ENCODE measurements around the gene TMCC3.
A peak's percentile ranks its signal among the peaks of the same experiment; 100 is the strongest.
"Not testable (repeated sequence)": the region's sequence is repeated elsewhere in the genome, so short reads cannot be mapped to it uniquely, and the experiment has no call there.

TMCC3 gene, protein sequence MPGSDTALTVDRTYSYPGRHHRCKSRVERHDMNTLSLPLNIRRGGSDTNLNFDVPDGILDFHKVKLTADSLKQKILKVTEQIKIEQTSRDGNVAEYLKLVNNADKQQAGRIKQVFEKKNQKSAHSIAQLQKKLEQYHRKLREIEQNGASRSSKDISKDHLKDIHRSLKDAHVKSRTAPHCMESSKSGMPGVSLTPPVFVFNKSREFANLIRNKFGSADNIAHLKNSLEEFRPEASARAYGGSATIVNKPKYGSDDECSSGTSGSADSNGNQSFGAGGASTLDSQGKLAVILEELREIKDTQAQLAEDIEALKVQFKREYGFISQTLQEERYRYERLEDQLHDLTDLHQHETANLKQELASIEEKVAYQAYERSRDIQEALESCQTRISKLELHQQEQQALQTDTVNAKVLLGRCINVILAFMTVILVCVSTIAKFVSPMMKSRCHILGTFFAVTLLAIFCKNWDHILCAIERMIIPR

DNA sequence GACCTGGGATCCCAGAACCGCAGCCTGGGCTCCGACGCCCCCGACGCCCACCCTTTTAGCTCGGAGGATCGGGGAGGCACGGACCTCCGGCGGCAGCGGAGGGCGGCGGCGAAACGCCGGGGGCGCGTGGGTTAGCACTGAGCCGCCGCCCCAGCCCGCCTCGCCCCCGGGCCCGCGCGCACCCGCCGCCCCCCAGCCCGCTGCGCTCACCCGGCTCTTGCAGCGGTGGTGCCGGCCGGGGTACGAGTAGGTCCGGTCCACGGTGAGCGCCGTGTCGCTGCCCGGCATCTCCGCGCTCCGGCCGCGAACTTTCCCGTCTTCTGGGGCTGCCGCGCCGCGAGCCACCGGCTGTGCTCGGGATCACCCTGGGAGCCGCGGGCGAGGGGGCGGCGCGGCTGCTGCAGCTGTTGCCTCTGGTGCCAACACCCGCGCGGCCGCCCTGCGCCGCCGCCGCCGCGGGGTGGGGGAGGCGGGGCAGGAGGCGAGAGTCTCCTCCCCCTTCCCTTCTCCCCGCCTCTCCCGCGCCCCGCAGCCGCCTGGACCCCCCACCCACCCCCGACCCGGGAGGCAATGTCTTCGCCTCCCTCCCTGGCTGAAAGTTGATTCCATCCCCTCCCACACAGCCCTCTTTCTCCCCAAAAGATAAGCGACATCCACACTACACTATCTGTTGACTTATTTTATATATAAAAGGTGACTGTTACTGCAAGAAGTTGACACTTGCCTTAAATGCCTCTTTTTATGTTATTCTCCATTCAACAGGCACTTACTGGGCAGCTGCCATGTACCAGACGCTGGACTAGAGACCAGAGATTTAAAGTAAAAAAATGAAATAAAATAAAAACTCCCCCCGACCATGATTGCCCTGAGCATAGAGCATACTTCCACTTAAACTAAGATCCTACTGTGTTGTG lies at the start of gene TMCC3:
TSS of gene TMCC3 (minus strand) at position 415 of the 914 bp plus-strand sequence. CDS start at position 288, 127 bp downstream.
- Histone ChIP-seq H3K9ac (ENCODE audit: low read depth, low read length) (peak within 1 kb of the TSS; percentile 52), H3K4me1 (ENCODE audit: insufficient read depth, low read length) (no peaks in the 10 kb centered on the region), H3K36me3 (ENCODE audit: insufficient read depth, low read length) (no peaks in the 10 kb centered on the region), H3K9me3 (ENCODE audit: control insufficient read depth, insufficient read depth, low read length) (no peaks in the 10 kb centered on the region)

DNA sequence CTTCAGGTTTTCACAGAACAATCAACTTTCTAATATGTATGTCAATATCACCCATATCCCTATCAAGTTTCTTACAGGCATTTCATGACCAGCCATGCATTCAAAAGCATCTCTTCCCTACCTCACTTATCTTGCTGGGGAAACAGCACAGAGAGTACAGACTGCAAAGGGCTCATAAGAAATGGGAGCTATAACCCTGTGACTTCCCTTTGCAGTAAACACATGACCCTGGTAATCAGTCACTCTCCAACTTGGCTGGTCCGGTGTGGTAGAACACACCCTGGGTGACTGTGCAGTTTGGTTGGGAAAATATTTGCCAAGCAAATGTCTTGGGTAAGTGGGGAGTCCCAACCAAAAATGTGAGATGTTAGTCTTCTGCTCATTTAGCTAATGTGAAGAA lies 49.4 kb upstream of the TMCC3 start:
- no peaks in the 10 kb centered on the region for H3K4me1 ChIP-seq (ENCODE audit: insufficient read depth, low read length)
- H3K36me3 ChIP-seq (ENCODE audit: insufficient read depth, low read length), result no peaks in the 10 kb centered on the region
- H3K9ac ChIP-seq (ENCODE audit: low read depth, low read length), result no peak overlapping the region
- no peaks in the 10 kb centered on the region for H3K9me3 ChIP-seq (ENCODE audit: control insufficient read depth, insufficient read depth, low read length)

DNA sequence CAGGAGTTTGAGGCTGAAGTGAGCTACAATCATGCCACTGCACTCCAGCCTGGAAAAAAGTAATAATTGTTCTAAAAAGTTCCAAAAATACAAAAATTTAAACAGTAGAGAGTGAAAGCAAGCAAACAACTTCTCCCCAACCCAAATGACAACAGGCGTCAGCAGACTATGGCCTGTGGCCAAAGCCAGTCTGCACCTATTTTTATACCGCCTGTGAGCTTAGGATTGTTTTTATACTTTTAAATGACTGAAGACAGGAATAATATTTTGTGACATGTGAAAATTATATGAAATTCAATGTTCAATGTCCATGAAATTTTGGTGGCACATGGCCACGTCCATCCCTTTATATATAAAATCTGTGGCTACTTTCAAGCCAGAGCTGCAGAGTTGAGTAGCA lies 48.2 kb upstream of the TMCC3 start:
- no peaks in the 10 kb centered on the region for H3K9me3 ChIP-seq (ENCODE audit: control insufficient read depth, insufficient read depth, low read length)
- no peak overlapping the region for H3K9ac ChIP-seq (ENCODE audit: low read depth, low read length)
- H3K4me1 ChIP-seq (ENCODE audit: insufficient read depth, low read length), result no peaks in the 10 kb centered on the region
- no peaks in the 10 kb centered on the region for H3K36me3 ChIP-seq (ENCODE audit: insufficient read depth, low read length)

DNA sequence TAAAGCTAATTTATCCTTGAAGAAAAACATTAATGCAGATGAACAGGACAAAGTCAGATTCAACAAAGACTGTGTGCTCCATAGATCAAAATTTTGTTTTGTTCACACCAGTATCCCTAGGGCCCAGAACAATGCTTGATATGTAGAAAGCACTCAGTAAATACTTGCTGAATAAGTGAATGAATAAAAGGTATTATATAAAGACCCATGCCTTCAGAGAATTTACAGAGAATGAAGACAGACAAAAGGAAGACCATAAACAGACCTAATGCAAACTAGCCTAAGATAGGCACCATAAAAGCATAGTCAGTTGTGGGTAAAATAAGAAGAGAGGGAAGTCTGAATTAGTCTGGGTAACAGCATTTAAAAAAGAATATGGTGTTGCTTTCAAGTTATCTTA lies 47.3 kb upstream of the TMCC3 start:
- Histone ChIP-seq H3K4me1 (ENCODE audit: insufficient read depth, low read length) (no peaks in the 10 kb centered on the region), H3K9me3 (ENCODE audit: control insufficient read depth, insufficient read depth, low read length) (no peaks in the 10 kb centered on the region), H3K9ac (ENCODE audit: low read depth, low read length) (no peak overlapping the region), H3K36me3 (ENCODE audit: insufficient read depth, low read length) (no peaks in the 10 kb centered on the region)

DNA sequence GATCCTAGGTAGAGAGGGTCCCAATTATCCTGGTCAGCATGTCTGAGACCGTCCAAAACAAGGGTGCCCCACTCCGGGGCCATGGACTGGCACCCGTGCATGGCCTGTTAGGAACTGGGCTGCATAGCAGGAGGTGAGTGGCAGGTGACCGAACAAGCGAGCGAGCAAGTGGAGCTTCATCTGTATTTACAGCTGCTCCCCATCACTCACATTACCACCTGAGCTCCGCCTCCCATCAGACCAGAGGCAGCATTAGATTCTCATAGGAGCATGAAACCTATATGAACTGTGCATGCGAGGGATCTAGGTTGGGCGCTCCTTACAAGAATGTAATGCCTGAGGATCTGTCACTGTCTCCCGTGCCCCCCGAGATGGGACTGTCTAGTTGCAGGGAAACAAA lies 44.4 kb upstream of the TMCC3 start:
- no peaks in the 10 kb centered on the region for H3K4me1 ChIP-seq (ENCODE audit: insufficient read depth, low read length)

DNA sequence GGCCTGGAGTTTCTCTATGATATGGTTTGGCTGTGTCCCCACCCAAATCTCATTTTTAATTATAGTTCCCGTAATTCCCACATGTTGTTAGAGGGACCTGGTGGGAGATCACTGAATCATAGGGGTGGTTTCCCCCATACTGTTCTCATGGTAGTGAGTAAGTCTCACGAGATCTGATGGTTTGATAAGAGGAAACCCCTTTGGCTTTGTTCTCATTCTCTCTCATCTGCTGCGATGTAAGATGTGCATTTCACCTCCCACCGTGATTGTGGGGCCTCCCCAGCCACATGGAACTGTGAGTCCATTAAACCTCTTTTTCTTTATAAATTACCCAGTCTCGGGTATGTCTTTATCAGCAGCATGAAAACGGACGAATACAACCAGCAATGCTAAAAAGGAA lies 42.5 kb upstream of the TMCC3 start:
- H3K36me3 ChIP-seq (ENCODE audit: insufficient read depth, low read length); H3K9me3 ChIP-seq (ENCODE audit: control insufficient read depth, insufficient read depth, low read length); H3K9ac ChIP-seq (ENCODE audit: low read depth, low read length); H3K4me1 ChIP-seq (ENCODE audit: insufficient read depth, low read length): not testable (repeated sequence)

More for the DNA sequence above, 44.4 kb upstream of the TMCC3 start:
- Histone ChIP-seq H3K9me3 (ENCODE audit: control insufficient read depth, insufficient read depth, low read length) (no peaks in the 10 kb centered on the region), H3K36me3 (ENCODE audit: insufficient read depth, low read length) (no peaks in the 10 kb centered on the region), H3K9ac (ENCODE audit: low read depth, low read length) (no peak overlapping the region)

DNA sequence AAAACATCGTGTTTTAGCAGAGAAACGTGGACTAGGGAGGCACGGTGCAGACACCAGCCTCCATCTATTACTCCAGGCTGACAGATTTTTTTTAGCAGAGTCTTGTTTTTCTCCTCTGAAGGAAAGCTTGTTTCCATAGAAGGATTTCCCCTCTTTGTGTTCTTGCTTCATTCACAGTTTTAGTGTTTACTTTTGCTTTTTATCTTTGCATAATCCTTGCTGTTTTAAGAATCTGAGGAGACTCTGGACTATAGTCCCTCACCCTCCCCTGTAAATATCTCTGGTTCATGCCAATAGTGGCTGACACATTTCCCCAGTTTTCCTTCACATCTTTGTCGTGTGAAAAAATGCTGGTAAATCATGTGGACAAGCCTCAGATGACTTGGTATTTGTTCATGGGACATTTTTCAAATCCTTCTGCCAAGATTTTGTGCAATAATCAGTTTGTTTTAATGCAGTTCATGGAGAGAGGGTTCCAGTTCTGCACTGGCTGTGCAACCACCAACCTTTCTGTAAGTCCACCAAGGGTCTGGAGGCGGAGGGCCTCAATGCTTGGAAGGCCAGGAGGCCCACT lies 39.9 kb upstream of the TMCC3 start:
- H3K4me1 ChIP-seq (ENCODE audit: insufficient read depth, low read length), result no peaks in the 10 kb centered on the region; the same call in 1 of the 2 replicates
- H3K36me3 ChIP-seq (ENCODE audit: insufficient read depth, low read length), result no peaks in the 10 kb centered on the region
- H3K9ac ChIP-seq (ENCODE audit: low read depth, low read length), result no peak overlapping the region
- no peaks in the 10 kb centered on the region for H3K9me3 ChIP-seq (ENCODE audit: control insufficient read depth, insufficient read depth, low read length)

DNA sequence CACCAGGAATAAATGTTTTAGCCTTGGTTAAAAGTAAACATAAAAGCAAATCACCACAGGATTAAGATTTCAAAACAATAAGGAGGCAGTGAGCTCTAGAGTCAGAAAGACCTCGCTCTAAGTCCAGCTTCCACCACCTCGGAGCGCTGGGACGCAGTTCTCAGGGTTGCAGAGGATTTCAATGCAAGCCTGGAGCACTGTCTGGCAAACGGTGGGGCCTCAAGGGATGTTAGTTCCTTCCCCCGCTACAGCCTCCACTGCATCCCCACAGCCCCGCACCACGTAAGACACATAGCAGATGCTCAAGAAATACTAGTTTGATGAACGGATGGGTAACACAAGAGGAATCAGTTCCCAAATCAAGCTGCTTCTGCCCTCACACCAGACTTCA lies 39.3 kb upstream of the TMCC3 start:
- H3K9ac ChIP-seq (ENCODE audit: low read depth, low read length), result no peak overlapping the region
- no peaks in the 10 kb centered on the region; the same call in 1 of the 2 replicates for H3K4me1 ChIP-seq (ENCODE audit: insufficient read depth, low read length)
- H3K36me3 ChIP-seq (ENCODE audit: insufficient read depth, low read length), result no peaks in the 10 kb centered on the region

DNA sequence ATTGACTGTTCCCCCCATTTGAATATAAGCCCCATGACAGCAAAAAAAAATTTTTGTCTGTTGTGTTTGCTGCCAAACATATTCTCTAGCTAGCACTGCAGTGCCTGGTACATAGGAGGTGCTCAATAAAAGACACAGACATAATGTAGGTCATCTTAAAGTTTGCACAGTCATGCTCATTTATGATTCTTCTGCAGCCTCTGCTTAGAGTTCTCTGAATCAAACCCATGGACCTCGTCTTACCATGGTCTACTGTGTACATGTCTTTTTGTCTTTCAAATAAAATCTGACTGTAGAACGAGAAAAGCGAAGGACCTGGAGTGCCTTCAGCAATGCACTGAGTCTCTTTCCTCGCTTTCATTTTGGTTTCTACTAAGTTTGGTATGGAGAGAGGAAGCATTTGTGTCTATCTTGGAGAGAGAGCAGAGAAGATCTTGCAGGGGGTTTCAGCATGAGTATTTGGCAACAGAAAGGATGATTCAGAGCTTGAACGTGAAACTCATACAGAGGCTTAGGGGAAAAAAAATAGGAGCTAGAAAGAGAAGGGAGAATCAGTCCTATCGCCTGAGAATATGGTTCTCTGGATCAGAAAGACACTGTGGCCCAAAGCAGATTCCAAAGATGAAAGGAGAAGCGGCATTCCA lies 38.8 kb upstream of the TMCC3 start:
- Histone ChIP-seq H3K36me3 (ENCODE audit: insufficient read depth, low read length) (no peaks in the 10 kb centered on the region), H3K4me1 (ENCODE audit: insufficient read depth, low read length) (no peaks in the 10 kb centered on the region; the same call in 1 of the 2 replicates), H3K9me3 (ENCODE audit: control insufficient read depth, insufficient read depth, low read length) (no peaks in the 10 kb centered on the region), H3K9ac (ENCODE audit: low read depth, low read length) (no peak overlapping the region)

More for the DNA sequence above, 39.3 kb upstream of the TMCC3 start:
- H3K9me3 ChIP-seq (ENCODE audit: control insufficient read depth, insufficient read depth, low read length), result no peaks in the 10 kb centered on the region

DNA sequence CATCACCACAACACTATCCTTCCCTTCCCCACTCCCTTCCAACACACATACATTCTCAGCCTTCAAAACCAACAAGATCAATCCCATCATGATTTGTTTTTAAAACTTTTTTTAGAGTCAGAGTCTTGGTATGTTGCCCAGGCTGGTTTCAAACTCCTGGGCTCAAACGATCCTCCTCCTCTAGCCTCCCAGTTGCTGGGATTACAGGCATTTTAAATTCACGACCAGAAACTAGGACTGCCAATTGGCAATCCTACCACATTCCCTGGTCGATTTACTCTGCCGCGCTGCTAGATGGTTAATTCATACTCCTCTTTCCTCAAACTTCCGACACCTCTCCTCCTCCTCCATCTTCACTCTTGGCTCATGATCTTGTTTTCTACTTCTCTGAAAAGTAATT lies 37.5 kb upstream of the TMCC3 start:
- H3K4me1 ChIP-seq (ENCODE audit: insufficient read depth, low read length), result no peaks in the 10 kb centered on the region; the same call in 1 of the 2 replicates
- H3K9me3 ChIP-seq (ENCODE audit: control insufficient read depth, insufficient read depth, low read length), result no peaks in the 10 kb centered on the region
- no peak overlapping the region for H3K9ac ChIP-seq (ENCODE audit: low read depth, low read length)
- H3K36me3 ChIP-seq (ENCODE audit: insufficient read depth, low read length), result no peaks in the 10 kb centered on the region

DNA sequence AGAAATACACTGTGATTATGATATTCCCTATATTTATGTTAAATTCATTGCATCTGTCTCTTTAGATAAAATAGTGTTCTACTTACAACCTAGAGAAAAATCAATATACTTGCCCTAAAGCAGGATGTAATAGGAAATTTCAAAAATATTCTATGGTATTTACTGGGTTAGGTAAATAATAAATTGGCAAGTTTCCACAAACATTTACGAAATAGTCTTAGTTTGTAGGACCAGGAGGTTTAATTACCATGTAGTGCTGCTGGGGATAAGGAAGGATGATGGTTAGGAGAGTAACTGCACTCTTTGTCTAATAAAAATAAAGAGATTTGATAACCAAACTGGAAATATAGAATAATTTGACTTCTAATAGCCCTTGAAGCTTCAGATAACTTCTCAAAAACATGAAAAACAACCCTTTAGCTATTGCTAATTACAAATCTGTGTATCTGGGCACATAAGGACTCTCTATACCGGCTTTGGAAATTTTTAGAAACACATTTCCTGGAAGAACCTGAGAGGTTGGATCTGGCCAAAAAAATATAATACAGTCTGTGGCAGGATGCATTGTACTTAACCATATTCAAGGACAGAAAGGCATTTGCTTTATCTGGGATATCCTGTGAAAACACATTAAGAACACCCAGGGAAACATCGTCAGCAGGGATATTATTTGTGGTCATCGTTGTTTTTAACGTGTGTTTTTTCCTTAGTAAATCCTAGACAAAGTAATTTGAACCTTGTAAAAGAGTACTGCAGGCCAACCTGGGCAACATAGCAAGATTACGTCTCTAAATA lies 36.7 kb upstream of the TMCC3 start:
- no peak overlapping the region for H3K9ac ChIP-seq (ENCODE audit: low read depth, low read length)
- H3K4me1 ChIP-seq (ENCODE audit: insufficient read depth, low read length), result no peaks in the 10 kb centered on the region; the same call in 1 of the 2 replicates
- no peaks in the 10 kb centered on the region for H3K36me3 ChIP-seq (ENCODE audit: insufficient read depth, low read length)
- no peaks in the 10 kb centered on the region for H3K9me3 ChIP-seq (ENCODE audit: control insufficient read depth, insufficient read depth, low read length)

DNA sequence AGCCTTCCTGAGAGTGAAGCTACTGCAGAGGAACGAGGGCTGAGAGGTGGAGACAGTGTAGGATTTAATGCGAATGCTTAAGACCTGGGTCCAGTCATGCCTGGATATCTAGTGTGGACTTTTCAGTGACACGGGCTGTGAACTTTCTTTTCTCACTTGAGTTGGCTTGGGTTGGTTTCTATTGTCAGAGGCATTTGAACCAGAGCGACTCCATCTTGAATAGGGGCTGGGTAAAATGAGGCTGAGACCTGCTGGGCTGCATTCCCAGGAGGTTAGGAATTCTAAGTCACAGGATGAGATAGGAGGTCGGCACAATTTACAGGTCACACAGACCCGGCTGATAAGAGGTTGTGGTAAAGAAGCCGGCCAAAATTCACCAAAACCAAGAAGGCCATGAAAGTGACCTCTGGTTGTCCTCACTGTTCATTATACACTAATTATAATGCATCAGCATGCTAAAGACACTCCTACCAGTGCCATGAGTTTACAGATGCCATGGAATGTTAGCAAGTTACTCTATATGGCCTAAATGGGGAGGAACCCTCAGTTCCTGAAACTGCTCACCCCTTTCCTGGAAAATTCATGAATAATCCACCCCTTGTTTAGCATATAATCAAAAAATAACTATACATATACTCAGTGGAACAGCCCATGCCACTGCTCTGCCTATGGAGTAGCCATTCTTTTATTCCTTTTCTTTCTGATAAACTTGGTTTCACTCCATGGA lies 34.2 kb upstream of the TMCC3 start:
- H3K9ac ChIP-seq (ENCODE audit: low read depth, low read length), result no peak overlapping the region
- no peaks in the 10 kb centered on the region for H3K9me3 ChIP-seq (ENCODE audit: control insufficient read depth, insufficient read depth, low read length)
- H3K36me3 ChIP-seq (ENCODE audit: insufficient read depth, low read length), result no peaks in the 10 kb centered on the region
- peaks cover 4% of the 10 kb centered on the region for H3K4me1 ChIP-seq (ENCODE audit: insufficient read depth, low read length)
